ENCODE data around the gene PDE4A. TPM values are rescaled to one million over a fixed set of nuclear protein-coding genes. Genes with fewer than 3 reads are reported as not detected.
"Not testable (repeated sequence)": the region's sequence is repeated elsewhere in the genome, so short reads cannot be mapped to it uniquely, and the experiment has no call there.

The PDE4A gene
- total RNA-seq, 1 donor from 2014 or later, result 0.26 TPM

GRCh38 chr19:10407096-10407495 is 13.2 kb upstream of the PDE4A start:
- Histone ChIP-seq H3K27me3 (ENCODE audit: control insufficient read depth, insufficient read depth, low read length) (peaks cover 7% of the 10 kb centered on the region), H3K4me3 (ENCODE audit: low read depth, low read length) (no peak overlapping the region), H3K36me3 (ENCODE audit: control insufficient read depth, insufficient read depth, low read length) (no peaks in the 10 kb centered on the region)
- DNase-seq (ENCODE audit: low read depth) (no peak), FAIRE-seq (no peak)
- no peak for TF ChIP-seq CTCF (IDR thresholded peaks at IDR 0.05; ENCODE audit: insufficient read depth, low read length, severe bottlenecking)

GRCh38 chr19:10408511-10409283 is 11.6 kb upstream of the PDE4A start:
- no peak for TF ChIP-seq CTCF (IDR thresholded peaks at IDR 0.05; ENCODE audit: insufficient read depth, low read length, severe bottlenecking)
- peaks cover 7% of the 10 kb centered on the region for H3K27me3 ChIP-seq (ENCODE audit: control insufficient read depth, insufficient read depth, low read length)
- no peak for FAIRE-seq

GRCh38 chr19:10411224-10411623 is 9.1 kb upstream of the PDE4A start:
- H3K36me3 ChIP-seq (ENCODE audit: control insufficient read depth, insufficient read depth, low read length); DNase-seq (ENCODE audit: low read depth); FAIRE-seq; H3K27me3 ChIP-seq (ENCODE audit: control insufficient read depth, insufficient read depth, low read length); H3K4me3 ChIP-seq (ENCODE audit: low read depth, low read length): not testable (repeated sequence)

More at GRCh38 chr19:10408511-10409283, 11.6 kb upstream of the PDE4A start:
- H3K36me3 ChIP-seq (ENCODE audit: control insufficient read depth, insufficient read depth, low read length), result no peaks in the 10 kb centered on the region
- no peak for DNase-seq (ENCODE audit: low read depth)
- H3K4me3 ChIP-seq (ENCODE audit: low read depth, low read length), result no peak overlapping the region

GRCh38 chr19:10412257-10412977 is 7.9 kb upstream of the PDE4A start:
- H3K36me3 ChIP-seq (ENCODE audit: control insufficient read depth, insufficient read depth, low read length), result no peaks in the 10 kb centered on the region
- H3K4me3 ChIP-seq (ENCODE audit: low read depth, low read length), result no peak overlapping the region
- TF ChIP-seq CTCF (IDR thresholded peaks at IDR 0.05; ENCODE audit: insufficient read depth, low read length, severe bottlenecking), result no peak
- peaks cover 4% of the 10 kb centered on the region for H3K27me3 ChIP-seq (ENCODE audit: control insufficient read depth, insufficient read depth, low read length)
- FAIRE-seq (no peak), DNase-seq (ENCODE audit: low read depth) (no peak)

GRCh38 chr19:10416083-10416379 is 4.3 kb upstream of the PDE4A start:
- Histone ChIP-seq H3K4me3 (ENCODE audit: low read depth, low read length) (peak overlapping the region; percentile 46), H3K36me3 (ENCODE audit: control insufficient read depth, insufficient read depth, low read length) (no peaks in the 10 kb centered on the region), H3K27me3 (ENCODE audit: control insufficient read depth, insufficient read depth, low read length) (peaks cover 16% of the 10 kb centered on the region)
- no peak for TF ChIP-seq CTCF (IDR thresholded peaks at IDR 0.05; ENCODE audit: insufficient read depth, low read length, severe bottlenecking)
- FAIRE-seq (no peak), DNase-seq (ENCODE audit: low read depth) (no peak)

- H3K4me3 ChIP-seq (ENCODE audit: low read depth, low read length), result peak overlapping the region; percentile 46
- peaks cover 22% of the 10 kb centered on the region for H3K27me3 ChIP-seq (ENCODE audit: control insufficient read depth, insufficient read depth, low read length)
- FAIRE-seq, result no peak
- DNase-seq (ENCODE audit: low read depth), result peak; percentile 40
- TF ChIP-seq CTCF (IDR thresholded peaks at IDR 0.05; ENCODE audit: insufficient read depth, low read length, severe bottlenecking), result peak; percentile 81
- no peaks in the 10 kb centered on the region for H3K36me3 ChIP-seq (ENCODE audit: control insufficient read depth, insufficient read depth, low read length)
These were observed 3.7 kb upstream of the PDE4A start for GRCh38 chr19:10416380-10417257.

Data from bronchial epithelial cell (primary cell).